K562 (cell line): Measurements from ENCODE around the gene TMX4. TPM values are rescaled to one million over a fixed set of nuclear protein-coding genes. Genes with fewer than 3 reads are reported as not detected.

Experiments
- EZH2 ChIP-seq: IDR thresholded peaks from 2 replicates; pipeline ENCODE4 v1.6.1; 2012; ENCODE audit warnings: low read depth, mild to moderate bottlenecking, inconsistent platforms, low read length, borderline replicate concordance
- JUN ChIP-seq, 2 experiments: sonication (generic) in 1 of 2; formaldehyde crosslinking in 1 of 2; IDR thresholded peaks; 2 replicates each; pipeline versions ENCODE4 v1.6.1 to v1.8.0; 2012 to 2022; ENCODE audit warnings: borderline replicate concordance in 2 of 2, mild to moderate bottlenecking in 2 of 2, improper control_type of control experiment in 1 of 2, low read depth in 1 of 2, low read length in 1 of 2, missing genetic modification reagents in 1 of 2
- POLR2B ChIP-seq: fragments of 450-650 bp; IDR thresholded peaks from 2 replicates; pipeline ENCODE4 v1.6.1; 2018; ENCODE audit warnings: low read depth; ENCODE audit not compliant: partially characterized antibody
- RNF2 ChIP-seq: sonication (generic); IDR thresholded peaks from 2 replicates; pipeline ENCODE4 v1.6.1; 2016
- SP2 ChIP-seq: IDR thresholded peaks from 2 replicates; pipeline ENCODE4 v1.6.1; 2011; ENCODE audit warnings: mild to moderate bottlenecking, low read depth, low read length, moderate library complexity; ENCODE audit not compliant: poor library complexity, severe bottlenecking; ENCODE audit errors: extremely low read depth
- ZNF175 ChIP-seq: fragments of 200-800 bp; sonication (Bioruptor generic); IDR thresholded peaks from 2 replicates; pipeline ENCODE4 v1.6.1; 2016; ENCODE audit warnings: low read depth, mild to moderate bottlenecking, missing genetic modification characterization, missing compliant biosample characterization
- polyA plus RNA-seq, 8 experiments: library from polyadenylated mRNA; depleted of rRNA in 4 of 8; stranded (reverse) in 5 of 8; unstranded in 3 of 8; fragments of >200 nt; fragmentation: Nextera tagmentation in 2 of 8; fragmentation: Illumina TruSeq in 1 of 8; extraction: Ambion mirVana in 2 of 8; extraction: Trizol in 1 of 8; gene quantifications; 2 replicates each; pipeline versions ENCODE4 v1.2.1 to v1.2.3, GENCODE V29; 2011 to 2014; ENCODE audit warnings: inconsistent platforms in 1 of 8, missing spikeins in 1 of 8
- total RNA-seq, 7 experiments: library from RNA; depleted of rRNA in 6 of 7; stranded (reverse); fragments of >200 nt in 6 of 7; fragmentation: Illumina TruSeq in 2 of 7; extraction: Trizol in 2 of 7; gene quantifications; 2 replicates each; pipeline versions ENCODE4 v1.2.1 to v1.2.3, GENCODE V29; 2011 to 2021; ENCODE audit warnings: low replicate concordance in 1 of 7

Gene TMX4
- total and polyA plus RNA-seq, 9 of the 15 experiments (the other 6 are each of a cell fraction or from before 2014, with no cell fraction given): 4.4 to 19.3 (median 10.8) TPM

DNA sequence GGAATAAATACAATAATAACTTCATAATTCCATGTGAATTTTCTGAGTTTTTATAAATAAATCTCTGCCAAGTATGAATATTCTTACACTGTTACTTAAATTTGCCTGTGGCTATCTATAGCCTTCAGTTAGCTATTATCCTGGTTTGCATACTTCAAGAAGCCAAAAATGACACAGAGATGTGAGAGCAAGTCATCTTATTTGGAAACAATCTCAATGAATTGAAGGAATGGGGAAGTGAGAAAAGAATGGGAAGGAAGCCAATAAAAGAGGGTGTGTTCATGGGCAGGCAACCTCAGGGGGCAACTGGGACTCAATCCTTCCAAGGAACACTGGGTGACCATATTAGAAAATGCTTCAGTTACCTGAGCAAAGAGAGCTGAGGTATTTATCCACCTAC lies 89.2 kb downstream of the TMX4 start (continued):
- TF ChIP-seq POLR2B (no peak), RNF2 (no peak), SP2 (no peak), ZNF175 (CRISPR knock-in tag) (no peak), EZH2 (no peak), JUN (IDR thresholded peaks at IDR 0.05; ENCODE audit: borderline replicate concordance, low read depth, low read length) (no peak), JUN (CRISPR knock-in tag; IDR thresholded peaks at IDR 0.05; ENCODE audit: borderline replicate concordance) (no peak)
- TF ChIP-seq, all 486 proteins: peak for 0

Other genes starting within 250 kb of the TMX4 start
- gene HAO1, start 79.3 kb downstream of the TMX4 start, total RNA-seq (2014; rRNA removed): not detected in 2 replicates
- gene HAO1, start 79.3 kb downstream of the TMX4 start, total RNA-seq (2014; rRNA removed; fragmentation: Illumina TruSeq; extraction: Trizol): not detected in 2 replicates
- not detected in 2 replicates for gene HAO1, start 79.3 kb downstream of the TMX4 start, total RNA-seq (2015; rRNA removed; fragmentation: Illumina TruSeq; extraction: Trizol)
- gene HAO1, start 79.3 kb downstream of the TMX4 start, total RNA-seq (2021): not detected in 2 replicates
- not detected in 2 replicates for gene HAO1, start 79.3 kb downstream of the TMX4 start, polyA plus RNA-seq (2011; rRNA removed)
- gene HAO1, start 79.3 kb downstream of the TMX4 start, polyA plus RNA-seq (2014; fragmentation: Illumina TruSeq; extraction: Trizol): not detected in 2 replicates
- gene HAO1, start 79.3 kb downstream of the TMX4 start, polyA plus RNA-seq (2014; fragmentation: Nextera tagmentation; extraction: Ambion mirVana): not detected
- gene HAO1, start 79.3 kb downstream of the TMX4 start, polyA plus RNA-seq (2014; rRNA removed): not detected in 2 replicates
- 0.98 and 2.2 TPM in 2 replicates for gene PLCB1, start 112.5 kb upstream of the TMX4 start, total RNA-seq (2014; rRNA removed)
- gene PLCB1, start 112.5 kb upstream of the TMX4 start, total RNA-seq (2014; rRNA removed; fragmentation: Illumina TruSeq; extraction: Trizol): 1.7 and 2.4 TPM in 2 replicates
- gene PLCB1, start 112.5 kb upstream of the TMX4 start, total RNA-seq (2015; rRNA removed; fragmentation: Illumina TruSeq; extraction: Trizol): 2.1 and 3.1 TPM in 2 replicates
- 1.1 and 1.2 TPM in 2 replicates for gene PLCB1, start 112.5 kb upstream of the TMX4 start, total RNA-seq (2021)
- 0.85 and 1.5 TPM in 2 replicates for gene PLCB1, start 112.5 kb upstream of the TMX4 start, polyA plus RNA-seq (2011; rRNA removed)
- 0.66 and 0.80 TPM in 2 replicates for gene PLCB1, start 112.5 kb upstream of the TMX4 start, polyA plus RNA-seq (2014; fragmentation: Illumina TruSeq; extraction: Trizol)
- gene PLCB1, start 112.5 kb upstream of the TMX4 start, polyA plus RNA-seq (2014; fragmentation: Nextera tagmentation; extraction: Ambion mirVana): under 1 TPM; 0.34 to 0.74 TPM
- 1.1 and 1.3 TPM in 2 replicates for gene PLCB1, start 112.5 kb upstream of the TMX4 start, polyA plus RNA-seq (2014; rRNA removed)